Mucosa of stomach (tissue), 1 donor: Measurements from ENCODE around the gene SIN3B.
A peak's percentile ranks its signal among the peaks of the same experiment; 100 is the strongest.

Source experiments
- H3K27me3 ChIP-seq: one replicate; pipeline ENCODE4 v1.7.0; 2013; ENCODE audit warnings: mild to moderate bottlenecking, low read length; ENCODE audit not compliant: control insufficient read depth, insufficient read depth
- H3K36me3 ChIP-seq: one replicate; pipeline ENCODE4 v1.7.0; 2013; ENCODE audit warnings: low read length; ENCODE audit not compliant: control insufficient read depth, insufficient read depth
- H3K4me1 ChIP-seq: one replicate; pipeline ENCODE4 v1.7.0; 2013; ENCODE audit warnings: mild to moderate bottlenecking, low read length; ENCODE audit not compliant: control insufficient read depth, insufficient read depth
- H3K4me3 ChIP-seq: one replicate; pipeline ENCODE4 v1.7.0; 2013; ENCODE audit warnings: low read length
- H3K9ac ChIP-seq: one replicate; pipeline ENCODE4 v1.7.0; 2013; ENCODE audit warnings: mild to moderate bottlenecking, low read length, moderate library complexity
- H3K9me3 ChIP-seq: one replicate; pipeline ENCODE4 v1.7.0; 2013; ENCODE audit warnings: mild to moderate bottlenecking, low read length, moderate library complexity; ENCODE audit not compliant: control insufficient read depth
- donor health status: Pancreatic carcinoma.

The SIN3B gene

GRCh38 chr19:16896146-16897028 lies 67.2 kb downstream of the SIN3B start:
- peak overlapping the region; percentile 73 for H3K9ac ChIP-seq
- no peaks in the 10 kb centered on the region for H3K4me1 ChIP-seq
- no peaks in the 10 kb centered on the region for H3K36me3 ChIP-seq
- H3K9me3 ChIP-seq: no peaks in the 10 kb centered on the region
- peak overlapping the region; percentile 36 for H3K4me3 ChIP-seq
- H3K27me3 ChIP-seq: no peaks in the 10 kb centered on the region

- no peaks in the 10 kb centered on the region for H3K27me3 ChIP-seq
- H3K9me3 ChIP-seq: no peaks in the 10 kb centered on the region
- H3K36me3 ChIP-seq: no peaks in the 10 kb centered on the region
- peak overlapping the region; percentile 47 for H3K9ac ChIP-seq
- H3K4me3 ChIP-seq: no peak overlapping the region
- H3K4me1 ChIP-seq: no peaks in the 10 kb centered on the region
Observed at GRCh38 chr19:16897029-16897855, 68.0 kb downstream of the SIN3B start.

- H3K9me3 ChIP-seq: no peaks in the 10 kb centered on the region
- H3K27me3 ChIP-seq: no peaks in the 10 kb centered on the region
- no peak overlapping the region for H3K4me3 ChIP-seq
- H3K36me3 ChIP-seq: no peaks in the 10 kb centered on the region
- no peaks in the 10 kb centered on the region for H3K4me1 ChIP-seq
- H3K9ac ChIP-seq: peak overlapping the region; percentile 47
Observed at GRCh38 chr19:16897856-16898161, 68.6 kb downstream of the SIN3B start.

GRCh38 chr19:16898361-16899015 lies 69.3 kb downstream of the SIN3B start:
- Histone ChIP-seq H3K9ac (no peak overlapping the region), H3K4me1 (no peaks in the 10 kb centered on the region), H3K36me3 (no peaks in the 10 kb centered on the region), H3K27me3 (no peaks in the 10 kb centered on the region), H3K9me3 (no peaks in the 10 kb centered on the region), H3K4me3 (no peak overlapping the region)

- no peaks in the 10 kb centered on the region for H3K4me1 ChIP-seq
- H3K27me3 ChIP-seq: no peaks in the 10 kb centered on the region
- H3K36me3 ChIP-seq: no peaks in the 10 kb centered on the region
- H3K9ac ChIP-seq: no peak overlapping the region
- no peak overlapping the region for H3K4me3 ChIP-seq
- H3K9me3 ChIP-seq: no peaks in the 10 kb centered on the region
Observed at GRCh38 chr19:16899566-16900075, 70.4 kb downstream of the SIN3B start.

GRCh38 chr19:16901491-16902175 lies 72.4 kb downstream of the SIN3B start:
- Histone ChIP-seq H3K9ac (no peak overlapping the region), H3K4me1 (no peaks in the 10 kb centered on the region), H3K27me3 (no peaks in the 10 kb centered on the region), H3K36me3 (no peaks in the 10 kb centered on the region), H3K9me3 (no peaks in the 10 kb centered on the region), H3K4me3 (no peak overlapping the region)

GRCh38 chr19:16902545-16902944 lies 73.3 kb downstream of the SIN3B start:
- Histone ChIP-seq H3K9me3 (no peaks in the 10 kb centered on the region), H3K36me3 (no peaks in the 10 kb centered on the region), H3K4me1 (no peaks in the 10 kb centered on the region)

GRCh38 chr19:16903347-16903746 lies 74.1 kb downstream of the SIN3B start:
- H3K27me3 ChIP-seq: no peaks in the 10 kb centered on the region
- no peak overlapping the region for H3K4me3 ChIP-seq
- no peak overlapping the region for H3K9ac ChIP-seq
- no peaks in the 10 kb centered on the region for H3K36me3 ChIP-seq
- H3K9me3 ChIP-seq: no peaks in the 10 kb centered on the region
- no peaks in the 10 kb centered on the region for H3K4me1 ChIP-seq

More at GRCh38 chr19:16902545-16902944, 73.3 kb downstream of the SIN3B start:
- Histone ChIP-seq H3K4me3 (no peak overlapping the region), H3K9ac (no peak overlapping the region), H3K27me3 (no peaks in the 10 kb centered on the region)

GRCh38 chr19:16904599-16904998 lies 75.4 kb downstream of the SIN3B start:
- Histone ChIP-seq H3K9ac (no peak overlapping the region), H3K9me3 (no peaks in the 10 kb centered on the region), H3K27me3 (no peaks in the 10 kb centered on the region), H3K36me3 (no peaks in the 10 kb centered on the region), H3K4me3 (no peak overlapping the region), H3K4me1 (no peaks in the 10 kb centered on the region)

GRCh38 chr19:16908759-16909158 lies 79.6 kb downstream of the SIN3B start:
- H3K27me3 ChIP-seq: no peaks in the 10 kb centered on the region
- H3K4me1 ChIP-seq: no peaks in the 10 kb centered on the region
- no peak overlapping the region for H3K4me3 ChIP-seq
- no peaks in the 10 kb centered on the region for H3K9me3 ChIP-seq
- no peaks in the 10 kb centered on the region for H3K36me3 ChIP-seq
- H3K9ac ChIP-seq: no peak overlapping the region

- H3K27me3 ChIP-seq: no peaks in the 10 kb centered on the region
- no peaks in the 10 kb centered on the region for H3K4me1 ChIP-seq
- H3K36me3 ChIP-seq: no peaks in the 10 kb centered on the region
- no peak overlapping the region for H3K4me3 ChIP-seq
- H3K9ac ChIP-seq: no peak overlapping the region
- H3K9me3 ChIP-seq: no peaks in the 10 kb centered on the region
Observed at GRCh38 chr19:16911046-16911445, 81.8 kb downstream of the SIN3B start.
